GM08714 (cell line): ENCODE data around the gene PTPA.

ENCODE experiments used
- H3K4me3 ChIP-seq: fragments of 200-500 bp; sonication (Bioruptor generic); 2 replicates; pipeline ENCODE4 v1.5.1; 2014; ENCODE audit warnings: mild to moderate bottlenecking, low read length, inconsistent platforms
- ZNF274 ChIP-seq: IDR thresholded peaks from 2 replicates; pipeline ENCODE4 v1.6.1; 2012; ENCODE audit warnings: mild to moderate bottlenecking, low read depth, low read length

PTPA gene

DNA sequence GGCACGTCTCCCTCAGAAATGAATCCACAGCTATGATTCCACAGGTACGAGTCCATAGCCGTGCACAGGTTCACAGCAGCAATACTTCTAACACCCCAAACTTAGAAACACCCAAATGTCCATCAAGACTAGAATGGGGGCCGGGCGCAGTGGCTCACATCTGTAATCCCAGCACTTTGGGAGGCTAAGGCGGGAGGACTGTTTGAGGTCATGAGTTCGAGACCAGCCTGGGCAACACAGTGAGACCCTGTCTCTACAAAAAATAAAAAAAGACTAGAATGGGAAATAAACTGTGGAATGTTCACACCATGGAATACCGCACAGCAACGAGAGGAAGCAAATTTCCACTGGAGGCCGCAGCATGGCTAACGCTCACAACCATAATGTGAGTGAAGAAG, 34.6 kb upstream of the PTPA start:
- H3K4me3 ChIP-seq, result no peak overlapping the region
- no peak for TF ChIP-seq ZNF274

DNA sequence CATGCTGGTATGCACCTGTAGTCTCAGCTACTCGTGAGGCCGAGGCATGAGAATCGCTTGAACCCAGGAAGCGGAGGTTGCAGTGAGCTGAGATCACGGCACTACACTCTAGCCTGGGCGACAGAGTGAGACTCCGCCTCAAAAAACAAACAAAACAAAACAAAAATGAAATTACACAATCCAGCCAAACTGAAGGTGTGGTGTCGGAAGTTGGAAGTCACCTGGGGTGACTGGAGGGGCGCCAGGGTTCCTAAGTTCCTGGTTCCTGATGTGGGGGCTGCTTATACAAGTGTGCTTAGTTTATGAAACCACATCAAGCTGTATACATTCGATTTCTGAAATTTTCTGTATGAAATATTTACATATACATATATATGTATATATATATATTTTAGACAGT, 34.0 kb upstream of the PTPA start:
- no peak for TF ChIP-seq ZNF274
- no peak overlapping the region for H3K4me3 ChIP-seq

DNA sequence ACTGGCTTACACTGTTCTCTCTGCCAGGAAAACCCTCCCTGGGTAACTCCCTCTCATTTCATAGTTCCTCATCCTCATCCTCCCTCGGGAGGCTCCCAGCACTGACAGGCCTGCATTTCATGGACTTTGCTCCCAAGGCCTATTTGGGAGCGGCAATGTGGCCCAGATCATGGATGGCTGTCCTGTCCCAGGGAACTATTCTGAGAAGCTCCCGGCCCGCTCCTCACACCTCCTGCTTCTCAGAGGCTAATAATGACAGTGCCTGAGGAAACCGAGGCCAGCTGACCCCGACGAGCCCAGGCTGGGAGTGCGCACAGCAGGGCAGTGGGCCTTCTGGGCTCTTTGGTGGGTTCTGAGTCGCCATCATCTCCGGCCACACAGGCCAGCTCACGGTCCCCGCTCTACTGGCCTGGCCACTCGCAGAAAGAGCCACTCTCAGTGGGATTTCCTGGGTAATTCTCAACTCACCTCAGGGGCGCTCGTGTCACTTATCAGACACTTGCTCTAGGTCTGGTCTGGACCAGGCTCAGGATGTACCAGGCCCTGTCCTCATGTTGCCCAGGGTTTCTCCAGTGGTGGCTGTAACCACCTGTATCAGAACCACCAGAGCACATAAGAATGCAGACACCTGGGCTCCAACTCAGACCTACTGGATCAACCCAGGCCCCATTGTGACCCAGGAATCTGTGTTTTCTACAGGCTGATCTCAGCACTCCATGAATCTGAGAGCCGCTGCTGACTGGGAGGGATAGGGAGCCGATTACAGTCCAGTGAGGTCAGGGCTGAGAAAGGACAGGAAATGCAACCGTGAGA, 32.3 kb upstream of the PTPA start:
- no peak overlapping the region for H3K4me3 ChIP-seq
- TF ChIP-seq ZNF274, result no peak

DNA sequence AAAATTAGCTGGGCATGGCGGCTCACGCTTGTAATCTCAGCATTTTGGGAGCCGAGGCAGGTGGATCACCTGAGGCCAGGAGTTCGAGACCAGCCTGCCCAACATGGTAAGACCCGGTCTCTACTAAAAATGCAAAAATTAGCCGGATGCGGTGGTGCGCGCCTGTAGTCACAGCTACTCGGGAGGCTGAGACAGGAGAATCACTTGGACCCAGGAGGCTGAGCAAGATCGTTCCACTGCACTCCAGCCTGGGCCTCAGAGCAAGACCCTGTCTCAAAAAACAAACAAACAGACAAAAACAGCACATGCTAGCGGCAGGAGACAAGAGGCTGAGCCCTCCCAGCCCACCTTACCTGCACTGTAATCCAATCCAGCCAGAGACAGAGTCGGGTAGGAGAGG, 31.4 kb upstream of the PTPA start:
- no peak for TF ChIP-seq ZNF274
- peak overlapping the region; percentile 72; the same call in 1 of the 2 replicates for H3K4me3 ChIP-seq

DNA sequence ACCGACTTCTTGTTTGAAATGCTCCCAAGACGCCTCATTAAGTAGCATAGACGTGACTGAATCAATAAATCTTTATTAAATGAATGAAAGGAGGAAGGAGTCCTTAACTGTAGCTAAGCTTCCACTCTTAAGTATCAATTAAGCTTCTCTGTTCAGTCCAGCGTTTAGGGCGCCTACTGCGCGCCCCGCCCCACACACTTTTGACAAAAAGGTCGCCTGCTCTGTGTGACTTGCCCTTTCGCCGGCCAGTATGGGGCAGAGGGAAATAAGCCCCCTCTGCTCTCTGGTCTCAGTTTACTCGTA, 31.0 kb upstream of the PTPA start:
- no peak for TF ChIP-seq ZNF274
- H3K4me3 ChIP-seq, result peak overlapping the region; percentile 72

DNA sequence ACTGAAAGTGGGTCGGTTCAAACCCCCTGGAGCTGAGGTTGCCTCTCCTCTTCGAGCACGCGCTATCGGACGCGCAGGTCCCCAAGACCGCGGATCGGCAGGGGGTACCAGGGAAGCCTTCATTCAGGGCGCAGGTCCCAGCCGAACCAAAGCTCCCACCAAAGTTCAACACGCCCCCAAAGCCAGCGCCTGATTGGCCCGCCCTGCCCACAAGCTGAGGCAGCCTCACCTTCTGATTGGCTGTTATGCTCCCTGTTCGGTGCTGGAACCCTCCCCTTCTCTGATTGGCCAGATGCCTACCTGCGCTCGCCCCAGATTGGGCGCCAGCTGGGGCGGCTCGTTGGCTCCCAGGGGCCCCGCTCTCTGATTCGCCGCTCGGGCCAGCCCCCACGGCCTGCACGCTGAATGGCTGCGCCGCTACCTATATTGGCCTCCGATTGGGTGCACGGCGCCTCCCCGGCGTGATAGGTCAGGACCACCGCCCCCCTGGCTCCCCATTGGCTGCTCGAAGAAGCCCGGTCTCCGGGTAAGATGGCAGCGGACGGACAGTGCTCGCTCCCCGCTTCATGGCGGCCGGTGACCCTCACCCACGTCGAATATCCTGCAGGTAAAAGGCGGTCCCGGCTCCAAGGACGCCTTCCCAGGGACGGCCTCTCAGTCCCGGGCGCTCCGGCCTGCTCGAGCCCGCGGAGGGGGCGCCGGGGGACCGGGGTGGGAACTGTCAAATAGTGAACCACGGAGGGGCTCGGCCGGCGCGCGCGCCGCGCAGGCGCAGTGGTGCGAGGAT, 30.4 kb upstream of the PTPA start, which contains the start of gene DOLPP1:
TSS of gene DOLPP1 (plus strand) at position 511 of the 787 bp plus-strand sequence. CDS start at position 532, 21 bp downstream.
- peak within 1 kb of the TSS; percentile 92 for H3K4me3 ChIP-seq
- no peak for TF ChIP-seq ZNF274

DNA sequence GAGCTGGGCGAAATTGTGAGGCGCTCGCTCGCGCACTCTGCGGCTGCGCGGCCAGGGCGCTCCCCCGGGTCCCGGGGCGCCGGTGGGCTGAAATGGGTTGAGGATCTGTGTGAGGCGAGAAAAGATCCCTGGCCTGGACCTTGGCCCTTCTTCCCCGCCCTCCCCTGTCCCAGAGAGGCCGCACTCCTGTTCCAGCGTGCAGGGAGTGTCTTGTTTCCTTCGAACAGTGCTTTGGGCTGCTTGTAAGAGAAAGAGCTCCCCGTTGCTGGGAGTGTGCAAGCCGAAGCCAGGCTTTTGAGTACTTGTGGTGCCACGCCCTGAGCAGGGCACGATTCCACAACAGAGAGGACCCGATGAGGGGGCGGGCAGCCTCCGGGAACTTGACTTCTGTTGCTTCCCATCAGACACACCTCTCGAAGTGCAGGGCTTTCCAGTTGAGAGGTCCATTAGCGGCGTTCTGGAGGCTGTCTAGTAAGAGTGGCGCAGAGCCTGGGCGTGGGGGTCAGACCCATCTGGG, 29.8 kb upstream of the PTPA start:
- TF ChIP-seq ZNF274, result no peak
- peak overlapping the region; percentile 92 for H3K4me3 ChIP-seq

DNA sequence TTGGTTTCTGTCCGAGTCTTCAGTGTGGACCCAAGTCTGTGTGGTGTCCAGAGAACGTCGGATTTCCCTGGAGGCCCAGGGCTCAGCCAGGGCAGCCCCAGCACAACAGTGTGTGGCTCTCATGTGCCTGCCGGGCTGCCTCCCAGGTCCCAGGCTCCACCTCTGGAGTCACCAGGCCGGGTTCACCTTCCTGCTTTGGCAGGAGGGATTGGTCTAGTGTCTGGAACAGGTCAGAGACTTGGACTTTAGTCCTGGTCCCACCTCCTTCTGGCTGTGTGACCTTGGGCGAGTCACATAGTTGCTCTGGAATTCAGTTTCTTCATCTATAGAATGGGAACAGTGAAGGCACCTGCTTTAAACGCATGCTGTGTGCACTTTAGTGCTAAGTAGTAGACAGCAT, 27.1 kb upstream of the PTPA start:
- TF ChIP-seq ZNF274, result no peak
- H3K4me3 ChIP-seq, result no peak overlapping the region

DNA sequence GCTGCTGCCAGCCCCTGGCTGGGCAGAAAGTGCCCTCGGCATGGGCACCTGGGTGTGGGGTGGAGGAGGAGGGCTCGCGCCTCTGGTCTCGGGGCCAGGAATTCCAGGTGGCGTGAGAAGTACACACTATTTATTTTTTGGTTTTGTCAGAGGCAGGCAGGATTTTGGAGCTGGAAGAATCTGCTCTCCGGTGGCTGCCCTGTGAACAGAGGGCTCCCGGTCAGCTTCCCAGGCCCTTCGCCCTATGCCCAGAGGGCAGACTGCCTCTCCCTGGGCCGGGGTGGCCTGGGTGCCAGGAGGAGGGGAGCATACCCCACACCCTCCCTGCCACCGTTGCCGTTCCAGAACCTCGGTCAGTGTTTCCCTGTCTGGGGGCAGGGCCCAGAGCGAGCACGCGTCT, 22.0 kb upstream of the PTPA start:
- H3K4me3 ChIP-seq, result no peak overlapping the region
- TF ChIP-seq ZNF274, result no peak

DNA sequence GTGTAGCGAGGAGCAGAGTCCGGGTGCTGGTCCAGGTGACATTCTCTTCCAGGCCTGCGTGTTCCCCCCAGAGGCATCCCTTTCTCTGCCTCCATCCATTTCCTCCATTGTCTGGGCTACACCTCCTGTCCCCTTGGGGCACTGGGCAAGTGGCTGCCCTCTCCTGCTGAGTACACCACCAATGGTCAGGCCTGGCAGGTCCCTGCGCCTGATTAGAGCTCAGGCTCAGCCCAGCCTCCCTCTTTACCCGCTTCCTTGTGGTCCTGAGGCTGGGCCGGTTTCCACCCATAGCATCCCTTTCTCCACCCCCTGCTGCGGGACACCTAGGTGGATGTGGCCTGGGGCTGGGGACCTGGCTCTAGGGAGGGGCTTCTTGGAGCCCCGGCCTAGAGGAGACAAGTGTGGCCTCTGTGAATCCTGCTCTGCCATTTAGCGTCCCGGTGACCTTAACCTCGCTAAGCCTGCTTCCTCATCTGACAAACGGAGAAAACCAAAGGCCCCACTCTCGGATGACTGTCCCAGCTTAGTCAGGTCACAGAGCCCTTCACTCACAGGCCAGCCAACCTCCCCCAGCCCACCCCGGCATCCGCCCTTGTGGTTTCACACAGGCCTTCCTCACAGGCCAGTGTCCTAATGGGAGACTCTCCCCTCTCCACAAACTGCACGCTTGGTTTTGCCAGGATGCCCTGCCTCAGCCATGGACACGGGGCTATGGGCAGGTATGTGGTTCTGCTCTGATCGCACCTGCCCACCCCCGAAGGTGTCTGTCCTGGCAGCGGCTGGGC, 17.4 kb upstream of the PTPA start:
- no peak overlapping the region for H3K4me3 ChIP-seq
- TF ChIP-seq ZNF274, result no peak

DNA sequence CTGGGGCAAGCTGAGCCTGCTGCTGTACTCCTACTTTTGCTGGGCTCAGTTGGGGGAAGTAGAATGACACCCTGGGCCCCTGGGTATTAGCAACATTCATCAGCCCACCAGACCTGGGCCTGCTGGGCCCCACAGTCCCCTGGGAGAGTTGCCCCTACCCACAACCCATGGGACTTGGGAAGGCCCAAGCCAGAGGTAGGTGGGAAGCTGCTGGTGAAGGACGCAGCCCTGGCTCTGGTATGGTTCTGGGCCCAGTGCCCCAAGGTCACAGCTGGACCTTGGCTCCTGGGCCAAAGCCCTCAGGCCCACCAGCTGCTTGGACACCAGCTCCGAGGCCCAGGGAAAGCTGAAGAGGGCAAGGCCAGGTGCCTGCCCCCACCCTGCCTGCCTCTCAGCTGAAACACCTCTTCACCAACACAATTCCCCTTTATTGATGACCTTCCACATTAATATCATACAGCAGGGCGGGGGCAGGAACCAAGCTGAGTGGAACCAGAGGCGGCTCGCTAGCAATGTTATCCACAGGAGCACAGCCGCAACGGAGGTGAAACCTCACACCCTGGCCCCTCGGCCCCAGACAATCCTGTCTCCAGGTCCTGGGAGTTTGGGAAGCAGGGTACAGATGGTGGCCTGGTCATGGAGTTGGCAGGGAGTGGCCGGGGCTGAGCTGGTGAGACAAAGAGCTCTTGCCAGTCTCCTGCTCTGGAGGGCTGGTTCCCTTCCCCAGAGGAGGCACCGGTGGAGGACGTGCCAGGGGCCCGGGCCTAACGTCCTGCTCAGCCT, 16.6 kb upstream of the PTPA start:
- TF ChIP-seq ZNF274, result no peak
- H3K4me3 ChIP-seq, result no peak overlapping the region

DNA sequence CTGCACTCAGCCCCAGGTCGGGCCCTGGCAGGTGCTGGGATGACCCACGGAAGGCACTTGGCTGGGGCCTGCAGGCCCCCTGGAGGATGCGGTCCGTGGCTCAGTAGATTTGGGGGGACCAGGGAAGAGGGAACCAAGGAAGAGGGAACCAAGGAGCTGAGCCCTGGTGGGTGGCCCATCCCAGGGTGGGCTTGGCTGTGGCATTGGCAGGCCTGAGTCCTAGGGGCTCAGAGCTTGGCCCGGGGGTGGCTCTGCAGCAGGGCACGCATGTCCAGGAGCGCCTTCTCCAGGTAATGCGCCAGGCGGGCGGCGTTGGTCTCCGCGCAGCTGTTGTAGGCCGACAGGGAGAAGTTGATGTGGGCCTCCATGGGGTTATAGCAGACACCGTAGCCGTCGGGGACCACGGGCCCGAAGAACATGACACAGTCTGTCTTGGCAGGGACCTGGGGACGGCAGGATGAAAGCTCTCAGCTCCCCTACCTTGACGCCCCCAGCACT, 16.0 kb upstream of the PTPA start:
- TF ChIP-seq ZNF274, result no peak
- no peak overlapping the region for H3K4me3 ChIP-seq

DNA sequence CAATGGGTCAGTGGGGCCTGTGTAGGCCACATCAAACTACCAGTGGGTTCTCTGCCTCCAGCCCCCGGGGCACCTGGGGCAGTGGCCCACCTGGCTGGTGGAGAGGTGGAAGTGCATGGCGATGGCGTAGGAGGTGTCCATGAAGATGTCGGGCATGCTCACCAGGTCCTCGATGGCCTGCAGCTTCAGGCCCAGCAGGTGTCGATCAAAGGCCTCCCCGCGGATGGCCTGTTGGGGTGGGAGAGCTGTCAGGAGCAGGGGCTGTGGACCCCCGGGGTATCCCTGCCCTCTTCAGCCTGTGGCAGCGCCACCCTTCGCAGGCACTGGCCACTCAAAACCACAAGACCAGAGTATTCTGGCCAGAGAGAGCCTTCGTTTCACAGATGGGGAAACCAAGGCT, 15.3 kb upstream of the PTPA start:
- H3K4me3 ChIP-seq, result no peak overlapping the region
- no peak for TF ChIP-seq ZNF274

DNA sequence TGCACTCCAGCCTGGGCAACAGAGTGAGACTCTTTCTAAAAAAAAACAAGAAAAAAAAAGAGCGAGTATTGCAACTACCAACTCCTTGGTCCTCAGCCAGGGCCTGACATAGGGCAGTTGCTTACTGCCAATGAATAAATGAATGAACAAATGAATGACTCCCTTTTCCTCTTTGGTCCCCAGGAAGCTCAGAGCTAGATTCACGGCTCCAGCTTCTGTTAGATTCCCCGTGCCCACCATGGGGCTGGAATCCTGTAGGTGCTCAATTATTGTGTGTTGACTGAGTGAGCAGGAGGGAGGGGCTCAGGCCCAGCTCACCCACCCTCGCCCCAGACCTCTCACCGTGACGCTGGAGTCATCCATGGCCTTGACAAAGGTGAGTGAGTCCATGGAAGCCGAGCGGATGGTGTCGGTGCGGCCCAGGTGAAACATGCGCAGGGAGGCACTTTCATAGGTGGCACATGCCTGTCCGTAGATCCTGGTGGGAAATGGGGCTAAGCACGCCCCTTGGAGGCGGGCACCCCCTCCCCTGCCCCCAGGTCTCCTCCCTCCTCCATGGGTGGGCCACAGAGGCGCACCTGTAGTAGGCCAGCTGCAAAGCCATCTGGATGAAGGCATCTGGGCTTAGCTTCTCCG, 13.4 kb upstream of the PTPA start:
- no peak overlapping the region for H3K4me3 ChIP-seq
- TF ChIP-seq ZNF274, result no peak
